SK-N-SH (cell line): ENCODE measurements around the gene RUVBL2. TPM values are rescaled to one million over a fixed set of nuclear protein-coding genes. Genes with fewer than 3 reads are reported as not detected.

Experiments
- CTCF ChIA-PET: fragments of 300-600, 350-600 bp; formaldehyde crosslinking; extraction: SDS; loops from one replicate; lab custom pipeline; 2021; lab: Yijun Ruan, JAX
- POLR2A ChIA-PET: fragments of 350-600 bp; sonication (Branson Sonifier 250); formaldehyde crosslinking; extraction: SDS; loops from one replicate; lab custom pipeline; 2020; ENCODE audit warnings: antibody characterized with exemption, inconsistent platforms; lab: Yijun Ruan, JAX
- DNase-seq: peaks from one replicate; pipeline ENCODE4 v3.0.0; 2012
- H2AFZ ChIP-seq: fragments of 200-600 bp; sonication (generic); 2 replicates; pipeline ENCODE4 v1.8.1; 2016; ENCODE audit warnings: antibody characterized with exemption, mild to moderate bottlenecking, low read depth
- H3F3A ChIP-seq: fragments of 200-600 bp; sonication (generic); replicated peaks from 2 replicates; pipeline ENCODE3; 2016; ENCODE audit warnings: antibody characterized with exemption, mild to moderate bottlenecking; ENCODE audit not compliant: insufficient read depth
- H3K27ac ChIP-seq, 2 experiments: fragments of 200-500 bp in 1 of 2; fragments of 200-600 bp in 1 of 2; sonication (Bioruptor generic) in 1 of 2; sonication (generic), shearing (Covaris generic) in 1 of 2; 2 replicates each; pipeline versions ENCODE4 v1.5.1 to v1.6.1; 2014 to 2016; ENCODE audit warnings: low read depth in 2 of 2, inconsistent platforms in 1 of 2, low read length in 1 of 2, mild to moderate bottlenecking in 1 of 2, mixed read lengths in 1 of 2
- H3K27me3 ChIP-seq: fragments of 200-600 bp; sonication (generic), shearing (Covaris generic); 2 replicates; pipeline ENCODE4 v1.6.1; 2016; ENCODE audit warnings: mixed run types; ENCODE audit not compliant: insufficient read depth
- H3K36me3 ChIP-seq, 2 experiments: fragments of 200-500 bp in 1 of 2; fragments of 200-600 bp in 1 of 2; sonication (Bioruptor generic) in 1 of 2; sonication (generic) in 1 of 2; replicated peaks in 1 of 2; 2 replicates each; pipeline versions ENCODE3 to v1.5.1; 2014 to 2016; ENCODE audit warnings: low read length in 1 of 2, mild to moderate bottlenecking in 1 of 2; ENCODE audit not compliant: insufficient read depth in 2 of 2, control insufficient read depth in 1 of 2
- H3K4me1 ChIP-seq, 2 experiments: fragments of 200-500 bp in 1 of 2; fragments of 200-600 bp in 1 of 2; sonication (Bioruptor generic) in 1 of 2; sonication (generic), shearing (Covaris generic) in 1 of 2; 2 replicates each; pipeline versions ENCODE4 v1.5.1 to v1.6.1; 2014 to 2016; ENCODE audit warnings: low read depth in 1 of 2, low read length in 1 of 2, mixed run types in 1 of 2; ENCODE audit not compliant: insufficient read depth in 2 of 2, control insufficient read depth in 1 of 2
- H3K4me2 ChIP-seq: fragments of 200-600 bp; sonication (generic), shearing (Covaris generic); 2 replicates; pipeline ENCODE4 v1.6.1; 2017; ENCODE audit warnings: mixed run types
- H3K4me3 ChIP-seq, 2 experiments: fragments of 200-500 bp in 1 of 2; fragments of 200-600 bp in 1 of 2; sonication (Bioruptor generic) in 1 of 2; sonication (generic), shearing (Covaris generic) in 1 of 2; 2 replicates each; pipeline versions ENCODE4 v1.5.1 to v1.8.1; 2014 to 2016; ENCODE audit warnings: low read depth in 2 of 2, inconsistent platforms in 1 of 2, low read length in 1 of 2, mild to moderate bottlenecking in 1 of 2, mixed read lengths in 1 of 2, moderate library complexity in 1 of 2
- H3K79me2 ChIP-seq: fragments of 200-600 bp; sonication (generic); 2 replicates; pipeline ENCODE4 v1.8.1; 2017; ENCODE audit warnings: mild to moderate bottlenecking; ENCODE audit not compliant: insufficient read depth
- H3K9ac ChIP-seq: fragments of 200-600 bp; sonication (generic); 2 replicates; pipeline ENCODE4 v1.6.1; 2017; ENCODE audit warnings: mixed run types
- H3K9me2 ChIP-seq: fragments of 200-600 bp; sonication (generic); 2 replicates; pipeline ENCODE4 v1.6.1; 2017; ENCODE audit warnings: mixed run types
- H3K9me3 ChIP-seq: fragments of 200-600 bp; sonication (generic); 2 replicates; pipeline ENCODE4 v1.6.1; 2017; ENCODE audit warnings: mixed run types, mild to moderate bottlenecking, moderate library complexity
- H4K20me1 ChIP-seq: fragments of 200-600 bp; sonication (generic); 2 replicates; pipeline ENCODE4 v1.6.1; 2017; ENCODE audit warnings: mild to moderate bottlenecking, mixed run types; ENCODE audit not compliant: insufficient read depth
- CHD2 ChIP-seq: fragments of 150-350 bp; IDR thresholded peaks from 2 replicates; pipeline ENCODE4 v1.6.1; 2018; ENCODE audit warnings: low read length; ENCODE audit not compliant: partially characterized antibody
- EP300 ChIP-seq, 2 experiments: IDR thresholded peaks; 2 replicates each; pipeline versions ENCODE4 v1.4.0 to v1.6.1; 2012; ENCODE audit warnings: borderline replicate concordance in 1 of 2, low read depth in 1 of 2, low read length in 1 of 2
- GATA2 ChIP-seq: sonication (generic); formaldehyde crosslinking; IDR thresholded peaks from 2 replicates; pipeline ENCODE4 v1.5.0; 2020; ENCODE audit warnings: mild to moderate bottlenecking, missing genetic modification reagents
- IRF3 ChIP-seq: fragments of 150-350 bp; IDR thresholded peaks from 2 replicates; pipeline ENCODE4 v1.6.1; 2016; ENCODE audit warnings: mild to moderate bottlenecking, low read depth, low read length
- JUND ChIP-seq: IDR thresholded peaks from 2 replicates; pipeline ENCODE4 v1.4.0; 2012
- MAX ChIP-seq: IDR thresholded peaks from 2 replicates; pipeline ENCODE4 v1.4.0; 2012; ENCODE audit warnings: low read depth
- MXI1 ChIP-seq: IDR thresholded peaks from 2 replicates; pipeline ENCODE4 v1.6.1; 2012; ENCODE audit warnings: mild to moderate bottlenecking, low read depth, low read length, improper control_type of control experiment
- NFIC ChIP-seq: IDR thresholded peaks from 2 replicates; pipeline ENCODE4 v1.4.0; 2012; ENCODE audit warnings: borderline replicate concordance
- RAD21 ChIP-seq: IDR thresholded peaks from 2 replicates; pipeline ENCODE4 v1.6.1; 2012; ENCODE audit warnings: mild to moderate bottlenecking, low read length
- RCOR1 ChIP-seq: fragments of 150-350 bp; IDR thresholded peaks from 2 replicates; pipeline ENCODE4 v1.6.1; 2017; ENCODE audit warnings: antibody characterized with exemption, low read length
- RFX5 ChIP-seq: IDR thresholded peaks from 2 replicates; pipeline ENCODE4 v1.6.1; 2012; ENCODE audit warnings: mild to moderate bottlenecking, improper control_type of control experiment, low read length
- SIN3A ChIP-seq: IDR thresholded peaks from 2 replicates; pipeline ENCODE4 v1.6.1; 2012; ENCODE audit warnings: low read depth, mild to moderate bottlenecking, low read length, moderate library complexity, borderline replicate concordance
- WGBS: methylation state at CpG from one replicate; pipeline ENCODE4 v1.1.6; 2017; ENCODE audit warnings: low lambda C conversion rate; 5-methylcytosine and 5-hydroxymethylcytosine counted together
- polyA plus RNA-seq, 3 experiments: library from polyadenylated mRNA; depleted of rRNA; stranded (reverse); fragments of >200 nt; gene quantifications; 2 replicates each; pipeline ENCODE4 v1.2.3, GENCODE V29; 2012
- TF ChIP-seq, protein P1 (sequence below): IDR thresholded peaks from 2 replicates; pipeline ENCODE4 v1.4.0; 2012; ENCODE audit warnings: low read depth, borderline replicate concordance
- TF ChIP-seq, protein P2 (sequence below): IDR thresholded peaks from 2 replicates; pipeline ENCODE4 v1.4.0; 2012; ENCODE audit warnings: low read depth, borderline replicate concordance

RUVBL2 gene
- polyA plus RNA-seq, 1 of the 3 experiments (the other 2 are of a cell fraction) = 459 TPM

- TF ChIP-seq, protein P1, sequence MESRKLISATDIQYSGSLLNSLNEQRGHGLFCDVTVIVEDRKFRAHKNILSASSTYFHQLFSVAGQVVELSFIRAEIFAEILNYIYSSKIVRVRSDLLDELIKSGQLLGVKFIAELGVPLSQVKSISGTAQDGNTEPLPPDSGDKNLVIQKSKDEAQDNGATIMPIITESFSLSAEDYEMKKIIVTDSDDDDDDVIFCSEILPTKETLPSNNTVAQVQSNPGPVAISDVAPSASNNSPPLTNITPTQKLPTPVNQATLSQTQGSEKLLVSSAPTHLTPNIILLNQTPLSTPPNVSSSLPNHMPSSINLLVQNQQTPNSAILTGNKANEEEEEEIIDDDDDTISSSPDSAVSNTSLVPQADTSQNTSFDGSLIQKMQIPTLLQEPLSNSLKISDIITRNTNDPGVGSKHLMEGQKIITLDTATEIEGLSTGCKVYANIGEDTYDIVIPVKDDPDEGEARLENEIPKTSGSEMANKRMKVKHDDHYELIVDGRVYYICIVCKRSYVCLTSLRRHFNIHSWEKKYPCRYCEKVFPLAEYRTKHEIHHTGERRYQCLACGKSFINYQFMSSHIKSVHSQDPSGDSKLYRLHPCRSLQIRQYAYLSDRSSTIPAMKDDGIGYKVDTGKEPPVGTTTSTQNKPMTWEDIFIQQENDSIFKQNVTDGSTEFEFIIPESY = no peak
- no peak for TF ChIP-seq MXI1
Observed at GRCh38 chr19:48989701-48990291, 3.9 kb upstream of the RUVBL2 start (continued).

- DNase-seq = no peak
- Histone ChIP-seq H3F3A (peaks cover 8% of the 10 kb centered on the region), H3K4me2 (no peak overlapping the region), H3K27me3 (no peaks in the 10 kb centered on the region), H3K9ac (0 out of 2 replicates have a peak overlapping the region, but pooled peaks have one; percentile 4), H3K27ac (no peak overlapping the region), H3K4me1 (peaks cover 0 to 17% of the 10 kb centered on the region in 2 experiments; a peak in 1 of 4 replicates), H4K20me1 (no peaks in the 10 kb centered on the region), H3K79me2 (peaks cover 57% of the 10 kb centered on the region), H3K9me2 (no peaks in the 10 kb centered on the region), H3K4me3 (no peak overlapping the region), H2AFZ (no peak overlapping the region), H3K36me3 (peaks cover 3 to 27% of the 10 kb centered on the region in 2 experiments), H3K9me3 (no peaks in the 10 kb centered on the region)
- TF ChIP-seq JUND = no peak
- TF ChIP-seq EP300 (IDR thresholded peaks at IDR 0.05; ENCODE audit: borderline replicate concordance in 1 of 2, low read depth in 1 of 2, low read length in 1 of 2) = no peak
- no peak for TF ChIP-seq RCOR1
- TF ChIP-seq, protein P2, sequence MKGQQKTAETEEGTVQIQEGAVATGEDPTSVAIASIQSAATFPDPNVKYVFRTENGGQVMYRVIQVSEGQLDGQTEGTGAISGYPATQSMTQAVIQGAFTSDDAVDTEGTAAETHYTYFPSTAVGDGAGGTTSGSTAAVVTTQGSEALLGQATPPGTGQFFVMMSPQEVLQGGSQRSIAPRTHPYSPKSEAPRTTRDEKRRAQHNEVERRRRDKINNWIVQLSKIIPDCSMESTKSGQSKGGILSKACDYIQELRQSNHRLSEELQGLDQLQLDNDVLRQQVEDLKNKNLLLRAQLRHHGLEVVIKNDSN = no peak
- TF ChIP-seq NFIC = no peak
- TF ChIP-seq, protein P1 = no peak
- no peak for TF ChIP-seq SIN3A
- no peak for TF ChIP-seq MAX
- TF ChIP-seq GATA2 (CRISPR knock-in tag) = no peak
- TF ChIP-seq RAD21 = no peak
- TF ChIP-seq CHD2 = no peak
- TF ChIP-seq IRF3 = no peak
- TF ChIP-seq RFX5 = no peak
- 93% methylated on average over 4 of the region's 4 CpGs for WGBS
- ChIA-PET POLR2A (no interaction called here), CTCF (interaction anchor here (1.8 to 6.2 kb wide), 2 partner anchors 9 to 19 kb away, joined by 5 to 54 read pairs; no protein-coding TSS in a partner anchor)
Observed at GRCh38 chr19:48990400-48990799, 3.3 kb upstream of the RUVBL2 start.
